GM12875 (cell line): ENCODE results near the gene PI4KA.

Experiments
- H3K4me3 ChIP-seq: one replicate; pipeline ENCODE4 v1.5.1; 2011; ENCODE audit warnings: low read depth, low read length, control low read depth
- TF ChIP-seq, protein P1 (sequence below): IDR thresholded peaks from 2 replicates; pipeline ENCODE4 v1.5.1; 2011; ENCODE audit warnings: low read depth, mild to moderate bottlenecking, control low read depth, inconsistent platforms, low read length, moderate library complexity, borderline replicate concordance; ENCODE audit not compliant: insufficient read depth

Gene PI4KA

GRCh38 chr22:20816559-20816958 is 42.1 kb downstream of the PI4KA start:
- H3K4me3 ChIP-seq, result no peak overlapping the region
- TF ChIP-seq, protein P1, sequence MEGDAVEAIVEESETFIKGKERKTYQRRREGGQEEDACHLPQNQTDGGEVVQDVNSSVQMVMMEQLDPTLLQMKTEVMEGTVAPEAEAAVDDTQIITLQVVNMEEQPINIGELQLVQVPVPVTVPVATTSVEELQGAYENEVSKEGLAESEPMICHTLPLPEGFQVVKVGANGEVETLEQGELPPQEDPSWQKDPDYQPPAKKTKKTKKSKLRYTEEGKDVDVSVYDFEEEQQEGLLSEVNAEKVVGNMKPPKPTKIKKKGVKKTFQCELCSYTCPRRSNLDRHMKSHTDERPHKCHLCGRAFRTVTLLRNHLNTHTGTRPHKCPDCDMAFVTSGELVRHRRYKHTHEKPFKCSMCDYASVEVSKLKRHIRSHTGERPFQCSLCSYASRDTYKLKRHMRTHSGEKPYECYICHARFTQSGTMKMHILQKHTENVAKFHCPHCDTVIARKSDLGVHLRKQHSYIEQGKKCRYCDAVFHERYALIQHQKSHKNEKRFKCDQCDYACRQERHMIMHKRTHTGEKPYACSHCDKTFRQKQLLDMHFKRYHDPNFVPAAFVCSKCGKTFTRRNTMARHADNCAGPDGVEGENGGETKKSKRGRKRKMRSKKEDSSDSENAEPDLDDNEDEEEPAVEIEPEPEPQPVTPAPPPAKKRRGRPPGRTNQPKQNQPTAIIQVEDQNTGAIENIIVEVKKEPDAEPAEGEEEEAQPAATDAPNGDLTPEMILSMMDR, result no peak

- TF ChIP-seq, protein P1, result no peak
- H3K4me3 ChIP-seq, result no peak overlapping the region
These were observed 43.0 kb downstream of the PI4KA start for GRCh38 chr22:20815477-20816050.

DNA sequence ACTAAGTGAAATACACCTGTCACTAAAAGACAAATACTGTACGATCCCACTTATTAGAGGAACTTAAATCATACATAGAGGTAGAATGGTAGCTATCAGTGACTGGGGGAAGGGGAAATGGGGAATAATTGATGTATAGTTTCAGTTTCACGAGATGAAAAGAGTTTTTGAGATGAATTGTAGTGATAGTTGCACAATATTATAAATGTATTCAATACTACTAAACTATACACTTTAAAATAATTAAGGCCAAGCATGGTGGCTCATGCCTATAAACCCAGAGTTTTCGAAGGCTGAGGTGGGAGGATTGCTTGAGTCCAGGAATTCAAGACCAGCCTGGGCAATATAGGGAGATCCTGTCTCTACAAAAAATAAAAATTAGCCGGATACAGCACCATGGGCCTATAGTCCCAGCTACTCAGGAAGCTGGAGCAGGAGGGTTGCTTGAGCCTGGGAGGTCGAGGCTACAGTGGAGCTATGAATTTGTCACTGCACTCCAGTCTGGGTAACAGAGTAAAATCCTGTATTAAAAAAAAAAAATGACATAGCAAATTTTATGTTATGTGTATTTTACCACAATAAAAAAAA is 44.3 kb downstream of the PI4KA start:
- no peak overlapping the region for H3K4me3 ChIP-seq
- TF ChIP-seq, protein P1, result no peak

GRCh38 chr22:20813056-20813455 is 45.6 kb downstream of the PI4KA start:
- H3K4me3 ChIP-seq, result no peak overlapping the region
- TF ChIP-seq, protein P1, result no peak

DNA sequence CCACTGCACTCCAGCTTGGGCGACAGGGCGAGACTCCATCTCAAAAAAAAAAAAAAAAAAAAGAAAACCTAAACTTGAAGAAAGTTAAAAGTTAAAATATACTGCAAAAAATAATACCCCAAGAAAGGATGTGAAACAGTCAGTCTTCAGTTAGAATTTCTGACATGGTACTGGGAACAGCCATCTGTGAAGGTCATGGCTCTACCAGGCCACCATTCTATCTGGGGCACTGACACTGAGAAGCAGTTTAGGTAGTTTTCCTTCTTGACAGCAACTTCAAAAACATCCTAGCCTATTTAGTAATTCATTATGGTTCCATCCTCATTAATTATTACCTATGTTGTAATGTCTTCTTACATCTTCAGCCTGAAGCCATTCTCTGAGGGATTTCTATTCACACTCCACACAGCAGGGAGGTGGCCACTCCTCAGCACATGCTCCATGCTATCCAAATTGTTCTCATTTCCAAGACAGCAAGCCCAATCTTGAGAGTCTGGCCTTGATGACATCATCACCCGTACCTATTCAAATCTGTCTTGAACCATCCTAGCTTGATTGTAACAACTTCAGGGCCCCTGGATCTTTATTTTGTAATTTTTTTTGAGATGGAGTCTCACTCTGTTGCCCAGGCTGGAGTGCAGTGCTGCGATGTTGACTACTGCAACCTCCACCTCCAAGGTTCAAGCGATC is 46.5 kb downstream of the PI4KA start:
- TF ChIP-seq, protein P1, result no peak
- no peak overlapping the region for H3K4me3 ChIP-seq

DNA sequence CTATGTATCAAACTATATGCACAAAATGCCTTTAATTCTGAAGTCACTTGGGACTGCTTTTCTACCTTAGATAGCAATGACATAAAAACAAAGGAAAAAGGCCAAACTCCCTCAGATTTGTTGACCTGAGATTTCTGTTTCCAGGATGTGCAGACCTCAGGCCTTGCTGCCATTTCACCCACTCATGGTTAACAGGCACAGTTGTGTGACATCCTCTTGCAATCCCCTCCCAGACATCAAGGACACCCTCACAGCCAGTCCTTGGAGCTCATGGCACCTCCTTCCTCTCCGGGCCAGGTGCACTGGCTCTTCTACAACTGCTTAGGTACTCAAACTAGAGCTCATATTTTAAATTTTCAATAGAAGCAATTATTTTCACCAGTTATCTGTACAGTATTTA is 47.4 kb downstream of the PI4KA start:
- no peak overlapping the region for H3K4me3 ChIP-seq
- TF ChIP-seq, protein P1, result no peak

- H3K4me3 ChIP-seq, result no peak overlapping the region
- TF ChIP-seq, protein P1, result no peak
These were observed 48.0 kb downstream of the PI4KA start for GRCh38 chr22:20810645-20811044.
